DND-41 (cell line): Measurements from ENCODE around the gene ABCD1.

ENCODE experiments used
- ATAC-seq: fragments of 200-7000 bp; cut with Tn5 transposase; 3 replicates; pipeline ENCODE4 v1.9.1; 2021; ENCODE audit warnings: low read depth; ENCODE audit not compliant: insufficient read depth
- DNase-seq: peaks from one replicate; pipeline ENCODE4 v3.0.0-alpha.2; 2020
- H2AFZ ChIP-seq: 2 replicates; pipeline ENCODE4 v1.6.0; 2012; ENCODE audit warnings: low read depth, low read length
- H3K27ac ChIP-seq: 2 replicates; pipeline ENCODE4 v1.5.1; 2012; ENCODE audit warnings: low read length, inconsistent platforms
- H3K27me3 ChIP-seq: fragments of 200-600 bp; sonication (generic); 2 replicates; pipeline ENCODE4 v1.6.0; 2012; ENCODE audit warnings: low read length, mild to moderate bottlenecking, inconsistent platforms; ENCODE audit not compliant: insufficient read depth, poor library complexity
- H3K36me3 ChIP-seq: 2 replicates; pipeline ENCODE4 v1.5.1; 2012; ENCODE audit warnings: low read length, inconsistent platforms; ENCODE audit not compliant: insufficient read depth
- H3K4me1 ChIP-seq: 2 replicates; pipeline ENCODE4 v1.5.1; 2012; ENCODE audit warnings: mild to moderate bottlenecking, low read length; ENCODE audit not compliant: insufficient read depth
- H3K4me2 ChIP-seq: 2 replicates; pipeline ENCODE4 v1.6.0; 2012; ENCODE audit warnings: mild to moderate bottlenecking, moderate library complexity, low read length, inconsistent platforms; ENCODE audit not compliant: insufficient read depth
- H3K4me3 ChIP-seq, 2 experiments: fragments of 200-600 bp in 1 of 2; shearing (Covaris generic) in 1 of 2; 2 replicates each; pipeline ENCODE4 v1.5.1; 2012 to 2016; ENCODE audit warnings: inconsistent platforms in 2 of 2, low read length in 2 of 2, mild to moderate bottlenecking in 2 of 2, low read depth in 1 of 2, moderate library complexity in 1 of 2
- H3K79me2 ChIP-seq: 2 replicates; pipeline ENCODE4 v1.6.0; 2012; ENCODE audit warnings: low read length, inconsistent platforms; ENCODE audit not compliant: insufficient read depth
- H3K9ac ChIP-seq: 2 replicates; pipeline ENCODE4 v1.6.0; 2012; ENCODE audit warnings: low read depth, mild to moderate bottlenecking, inconsistent platforms, low read length, moderate library complexity
- H3K9me3 ChIP-seq: 2 replicates; pipeline ENCODE4 v1.5.1; 2012; ENCODE audit warnings: low read length, moderate library complexity, mild to moderate bottlenecking, inconsistent platforms; ENCODE audit not compliant: insufficient read depth, severe bottlenecking
- H4K20me1 ChIP-seq: 2 replicates; pipeline ENCODE4 v1.6.0; 2012; ENCODE audit warnings: low read length; ENCODE audit not compliant: insufficient read depth
- EZH2 ChIP-seq: IDR thresholded peaks from 3 replicates; pipeline ENCODE4 v1.6.1; 2012; ENCODE audit warnings: borderline replicate concordance, low read depth, mild to moderate bottlenecking, moderate library complexity, low read length, inconsistent platforms; ENCODE audit not compliant: severe bottlenecking
- TF ChIP-seq, protein P1 (sequence below): IDR thresholded peaks from 2 replicates; pipeline ENCODE4 v1.5.1; 2012; ENCODE audit warnings: borderline replicate concordance, low read length, moderate library complexity, mild to moderate bottlenecking; ENCODE audit not compliant: poor library complexity, severe bottlenecking; ENCODE audit errors: extremely low read depth

ABCD1 gene

DNA sequence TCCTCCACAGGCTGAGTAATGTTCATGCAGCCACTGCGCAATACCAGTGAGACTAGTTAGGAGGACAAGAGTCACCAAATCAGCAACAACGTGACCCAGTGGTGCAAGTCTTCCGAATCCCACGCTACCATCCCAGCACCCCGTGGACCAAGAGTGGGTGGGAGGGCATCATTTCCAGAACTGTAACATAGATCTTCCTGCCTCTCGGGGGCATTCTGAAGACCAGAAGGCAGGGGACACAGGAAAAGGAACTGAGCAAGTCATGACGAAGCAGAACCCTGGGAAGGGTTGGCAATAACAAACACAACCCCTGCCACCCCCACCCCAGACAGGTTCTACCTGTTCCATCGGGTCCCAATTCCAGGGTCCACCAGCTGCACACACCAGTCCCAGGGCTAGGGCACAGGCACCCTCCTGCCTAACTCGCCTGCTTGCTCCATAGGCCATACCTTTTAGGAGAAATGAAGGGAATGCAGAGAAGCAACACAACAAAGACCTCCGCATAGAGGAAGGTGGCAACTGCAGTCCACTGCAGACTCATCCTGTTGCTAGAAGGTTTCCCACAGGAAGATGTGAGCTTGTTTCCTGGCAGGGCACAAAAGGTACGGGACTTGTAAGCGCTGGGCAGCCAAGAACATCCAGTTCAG lies 1.8 kb upstream of the ABCD1 start:
- H2AFZ ChIP-seq = no peak overlapping the region
- peak overlapping the region; percentile 97 for H3K4me2 ChIP-seq
- peaks cover 31% of the 10 kb centered on the region for H4K20me1 ChIP-seq
- no peak for DNase-seq
- H3K36me3 ChIP-seq = peaks cover 46% of the 10 kb centered on the region
- TF ChIP-seq, protein P1, sequence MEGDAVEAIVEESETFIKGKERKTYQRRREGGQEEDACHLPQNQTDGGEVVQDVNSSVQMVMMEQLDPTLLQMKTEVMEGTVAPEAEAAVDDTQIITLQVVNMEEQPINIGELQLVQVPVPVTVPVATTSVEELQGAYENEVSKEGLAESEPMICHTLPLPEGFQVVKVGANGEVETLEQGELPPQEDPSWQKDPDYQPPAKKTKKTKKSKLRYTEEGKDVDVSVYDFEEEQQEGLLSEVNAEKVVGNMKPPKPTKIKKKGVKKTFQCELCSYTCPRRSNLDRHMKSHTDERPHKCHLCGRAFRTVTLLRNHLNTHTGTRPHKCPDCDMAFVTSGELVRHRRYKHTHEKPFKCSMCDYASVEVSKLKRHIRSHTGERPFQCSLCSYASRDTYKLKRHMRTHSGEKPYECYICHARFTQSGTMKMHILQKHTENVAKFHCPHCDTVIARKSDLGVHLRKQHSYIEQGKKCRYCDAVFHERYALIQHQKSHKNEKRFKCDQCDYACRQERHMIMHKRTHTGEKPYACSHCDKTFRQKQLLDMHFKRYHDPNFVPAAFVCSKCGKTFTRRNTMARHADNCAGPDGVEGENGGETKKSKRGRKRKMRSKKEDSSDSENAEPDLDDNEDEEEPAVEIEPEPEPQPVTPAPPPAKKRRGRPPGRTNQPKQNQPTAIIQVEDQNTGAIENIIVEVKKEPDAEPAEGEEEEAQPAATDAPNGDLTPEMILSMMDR = no peak
- peak overlapping the region; percentile 78 for H3K27ac ChIP-seq
- peak overlapping the region; percentile 78 for H3K9ac ChIP-seq
- peaks cover 47% of the 10 kb centered on the region for H3K79me2 ChIP-seq
- H3K4me1 ChIP-seq = peaks cover 24% of the 10 kb centered on the region
- H3K9me3 ChIP-seq = no peaks in the 10 kb centered on the region
- H3K27me3 ChIP-seq = no peaks in the 10 kb centered on the region
- peak overlapping the region; percentile 62 to 85; a peak in 3 of 4 replicates for H3K4me3 ChIP-seq
- no peak for ATAC-seq

DNA sequence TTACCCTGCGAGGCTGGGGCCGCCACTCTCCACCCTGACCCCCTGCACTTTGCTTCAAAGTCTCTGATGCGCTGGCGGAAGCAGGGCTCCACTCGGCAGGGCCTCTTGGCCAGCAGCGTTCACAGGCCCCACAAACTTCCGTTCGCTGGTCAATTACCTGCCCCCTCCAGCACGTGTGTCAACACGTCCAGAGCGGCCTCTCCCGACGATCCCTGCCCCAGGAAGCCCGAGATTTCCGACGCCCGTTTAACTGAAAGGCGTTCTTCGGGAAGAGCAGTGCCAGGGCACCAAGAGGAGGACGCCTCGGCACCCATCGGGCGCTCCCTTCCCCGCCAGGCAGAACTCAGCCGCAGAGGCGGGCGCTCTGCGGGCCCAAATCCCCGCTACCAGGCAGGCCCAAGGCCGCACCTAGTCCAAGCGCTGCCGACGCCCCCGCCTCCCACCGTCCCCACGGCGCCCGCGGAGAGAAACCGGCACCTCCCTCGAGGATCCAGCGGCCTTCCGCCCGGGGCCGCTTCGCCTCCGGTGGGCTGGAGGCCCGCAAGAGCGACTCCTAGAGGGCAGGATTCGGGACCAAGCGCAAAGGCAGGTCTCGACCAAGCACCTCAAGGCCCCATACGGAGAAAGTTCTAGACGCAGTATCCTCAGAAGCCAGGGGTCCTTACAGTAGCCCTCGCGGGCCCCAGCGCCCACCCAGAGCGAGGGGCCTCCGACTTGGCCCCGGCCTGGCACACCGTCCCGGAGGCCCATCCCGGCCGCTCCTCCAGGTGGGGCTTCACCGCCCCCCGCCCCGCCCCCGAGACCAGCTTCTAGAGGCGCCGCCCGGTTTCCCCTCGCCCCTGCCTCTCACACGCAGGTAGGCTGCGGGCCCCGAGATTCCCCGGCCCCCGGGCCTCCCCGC lies 1.1 kb upstream of the ABCD1 start:
- DNase-seq (peak; percentile 12), ATAC-seq (peak; percentile 55)

DNA sequence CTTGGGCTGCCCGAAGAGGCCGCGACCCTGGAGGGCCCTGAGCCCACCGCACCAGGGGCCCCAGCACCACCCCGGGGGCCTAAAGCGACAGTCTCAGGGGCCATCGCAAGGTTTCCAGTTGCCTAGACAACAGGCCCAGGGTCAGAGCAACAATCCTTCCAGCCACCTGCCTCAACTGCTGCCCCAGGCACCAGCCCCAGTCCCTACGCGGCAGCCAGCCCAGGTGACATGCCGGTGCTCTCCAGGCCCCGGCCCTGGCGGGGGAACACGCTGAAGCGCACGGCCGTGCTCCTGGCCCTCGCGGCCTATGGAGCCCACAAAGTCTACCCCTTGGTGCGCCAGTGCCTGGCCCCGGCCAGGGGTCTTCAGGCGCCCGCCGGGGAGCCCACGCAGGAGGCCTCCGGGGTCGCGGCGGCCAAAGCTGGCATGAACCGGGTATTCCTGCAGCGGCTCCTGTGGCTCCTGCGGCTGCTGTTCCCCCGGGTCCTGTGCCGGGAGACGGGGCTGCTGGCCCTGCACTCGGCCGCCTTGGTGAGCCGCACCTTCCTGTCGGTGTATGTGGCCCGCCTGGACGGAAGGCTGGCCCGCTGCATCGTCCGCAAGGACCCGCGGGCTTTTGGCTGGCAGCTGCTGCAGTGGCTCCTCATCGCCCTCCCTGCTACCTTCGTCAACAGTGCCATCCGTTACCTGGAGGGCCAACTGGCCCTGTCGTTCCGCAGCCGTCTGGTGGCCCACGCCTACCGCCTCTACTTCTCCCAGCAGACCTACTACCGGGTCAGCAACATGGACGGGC lies 579 bp downstream of the ABCD1 start:
- H3K79me2 ChIP-seq = peaks cover 32% of the 10 kb centered on the region
- H2AFZ ChIP-seq = peak overlapping the region; percentile 49
- H3K4me3 ChIP-seq = peak overlapping the region; percentile 24 to 60; a peak in 3 of 4 replicates
- DNase-seq (no peak), ATAC-seq (peak; percentile 1; the same call in 1 of the 3 replicates)
- no peaks in the 10 kb centered on the region for H3K27me3 ChIP-seq
- TF ChIP-seq EZH2 = no peak
- TF ChIP-seq, protein P1 = no peak
- peaks cover 24% of the 10 kb centered on the region for H4K20me1 ChIP-seq
- H3K27ac ChIP-seq = peak overlapping the region; percentile 72
- H3K9ac ChIP-seq = peak overlapping the region; percentile 78
- H3K4me2 ChIP-seq = peak overlapping the region; percentile 81
- peaks cover 24% of the 10 kb centered on the region for H3K4me1 ChIP-seq
- peaks cover 24% of the 10 kb centered on the region for H3K36me3 ChIP-seq
- H3K9me3 ChIP-seq = no peaks in the 10 kb centered on the region

More for the DNA sequence above, 1.1 kb upstream of the ABCD1 start:
- H3K27ac ChIP-seq = peak overlapping the region; percentile 78
- TF ChIP-seq, protein P1 = peak; percentile 54
- TF ChIP-seq EZH2 = no peak
- peak overlapping the region; percentile 52; the same call in 1 of the 2 replicates for H2AFZ ChIP-seq
- peak overlapping the region; percentile 62 to 85; a peak in 3 of 4 replicates for H3K4me3 ChIP-seq
- H3K9ac ChIP-seq = peak overlapping the region; percentile 78
- peaks cover 31% of the 10 kb centered on the region for H4K20me1 ChIP-seq
- peaks cover 45% of the 10 kb centered on the region for H3K79me2 ChIP-seq
- peaks cover 24% of the 10 kb centered on the region for H3K4me1 ChIP-seq
- peaks cover 39% of the 10 kb centered on the region for H3K36me3 ChIP-seq
- peak overlapping the region; percentile 97 for H3K4me2 ChIP-seq
- no peaks in the 10 kb centered on the region for H3K27me3 ChIP-seq
- no peaks in the 10 kb centered on the region for H3K9me3 ChIP-seq
